B cell (primary cell): ENCODE measurements around the gene SLC35D2.

ENCODE experiments used
- EZH2 ChIP-seq: IDR thresholded peaks from 2 replicates; pipeline ENCODE4 v1.6.1; 2012; ENCODE audit warnings: borderline replicate concordance, low read depth, mild to moderate bottlenecking, moderate library complexity, low read length; ENCODE audit not compliant: insufficient read depth, poor library complexity, severe bottlenecking
- TF ChIP-seq, protein P1 (sequence below): fragments of 200-600 bp; IDR thresholded peaks from one replicate; pipeline ENCODE4 v1.8.0; 2022; ENCODE audit warnings: antibody characterized with exemption, mild to moderate bottlenecking

DNA sequence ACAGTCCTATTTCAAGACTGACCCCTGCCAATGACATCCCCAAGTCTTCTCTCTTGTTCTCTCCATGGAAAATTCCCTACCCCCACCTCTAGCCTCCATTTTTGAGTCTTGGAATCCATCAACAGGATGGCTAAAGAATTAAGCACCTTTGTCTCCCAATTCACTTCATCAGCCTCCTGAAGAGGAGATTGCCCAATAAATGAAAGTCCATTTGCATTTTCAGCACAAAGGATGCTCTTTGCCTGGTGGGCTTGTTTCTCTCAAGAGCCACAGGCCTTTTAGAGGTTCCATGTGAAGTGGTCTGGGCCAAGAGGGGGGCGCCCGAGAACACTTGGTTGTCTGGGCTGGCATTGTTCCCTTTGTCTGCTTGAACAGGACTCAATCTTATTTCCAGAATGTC is 94.1 kb downstream of the SLC35D2 start:
- TF ChIP-seq, protein P1, sequence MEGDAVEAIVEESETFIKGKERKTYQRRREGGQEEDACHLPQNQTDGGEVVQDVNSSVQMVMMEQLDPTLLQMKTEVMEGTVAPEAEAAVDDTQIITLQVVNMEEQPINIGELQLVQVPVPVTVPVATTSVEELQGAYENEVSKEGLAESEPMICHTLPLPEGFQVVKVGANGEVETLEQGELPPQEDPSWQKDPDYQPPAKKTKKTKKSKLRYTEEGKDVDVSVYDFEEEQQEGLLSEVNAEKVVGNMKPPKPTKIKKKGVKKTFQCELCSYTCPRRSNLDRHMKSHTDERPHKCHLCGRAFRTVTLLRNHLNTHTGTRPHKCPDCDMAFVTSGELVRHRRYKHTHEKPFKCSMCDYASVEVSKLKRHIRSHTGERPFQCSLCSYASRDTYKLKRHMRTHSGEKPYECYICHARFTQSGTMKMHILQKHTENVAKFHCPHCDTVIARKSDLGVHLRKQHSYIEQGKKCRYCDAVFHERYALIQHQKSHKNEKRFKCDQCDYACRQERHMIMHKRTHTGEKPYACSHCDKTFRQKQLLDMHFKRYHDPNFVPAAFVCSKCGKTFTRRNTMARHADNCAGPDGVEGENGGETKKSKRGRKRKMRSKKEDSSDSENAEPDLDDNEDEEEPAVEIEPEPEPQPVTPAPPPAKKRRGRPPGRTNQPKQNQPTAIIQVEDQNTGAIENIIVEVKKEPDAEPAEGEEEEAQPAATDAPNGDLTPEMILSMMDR, result no peak
- TF ChIP-seq EZH2, result no peak
